ENCODE data around the gene PLA2G6. TPM values are rescaled to one million over a fixed set of nuclear protein-coding genes. Genes with fewer than 3 reads are reported as not detected.

The PLA2G6 gene
- total RNA-seq, 1 experiment from 2014 or later = 29.9 TPM

DNA sequence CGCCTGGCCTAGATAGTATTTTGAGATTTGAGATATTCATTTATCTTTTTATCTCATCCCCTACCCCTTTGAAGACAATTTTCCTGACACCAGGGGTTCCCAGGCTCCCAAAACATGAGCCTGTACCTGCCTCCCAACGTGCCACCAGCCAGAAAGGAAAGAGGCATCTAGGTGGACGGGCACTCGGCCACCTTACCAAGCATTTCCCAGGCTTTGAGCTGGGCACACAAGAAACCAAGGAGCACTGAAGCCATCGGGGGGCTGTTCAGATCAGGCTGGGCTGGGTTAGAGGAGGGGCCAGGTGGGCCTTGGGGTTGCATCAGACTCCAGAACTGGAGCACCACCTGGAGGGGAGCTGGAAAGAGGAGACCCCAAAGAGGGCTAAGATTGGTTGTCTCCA is 42.7 kb downstream of the PLA2G6 start:
- H3K4me3 Mint-ChIP-seq = no peak overlapping the region
- H3K9me3 Mint-ChIP-seq = no peaks in the 10 kb centered on the region
- TF ChIP-seq, protein P1, sequence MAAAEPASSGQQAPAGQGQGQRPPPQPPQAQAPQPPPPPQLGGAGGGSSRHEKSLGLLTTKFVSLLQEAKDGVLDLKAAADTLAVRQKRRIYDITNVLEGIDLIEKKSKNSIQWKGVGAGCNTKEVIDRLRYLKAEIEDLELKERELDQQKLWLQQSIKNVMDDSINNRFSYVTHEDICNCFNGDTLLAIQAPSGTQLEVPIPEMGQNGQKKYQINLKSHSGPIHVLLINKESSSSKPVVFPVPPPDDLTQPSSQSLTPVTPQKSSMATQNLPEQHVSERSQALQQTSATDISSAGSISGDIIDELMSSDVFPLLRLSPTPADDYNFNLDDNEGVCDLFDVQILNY (CRISPR knock-in tag; IDR thresholded peaks at IDR 0.05) = no peak
- TF ChIP-seq, protein P2, sequence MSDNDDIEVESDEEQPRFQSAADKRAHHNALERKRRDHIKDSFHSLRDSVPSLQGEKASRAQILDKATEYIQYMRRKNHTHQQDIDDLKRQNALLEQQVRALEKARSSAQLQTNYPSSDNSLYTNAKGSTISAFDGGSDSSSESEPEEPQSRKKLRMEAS (CRISPR knock-in tag; IDR thresholded peaks at IDR 0.05) = no peak
- TF ChIP-seq NFE2L1 (CRISPR knock-in tag; IDR thresholded peaks at IDR 0.05) (no peak), TEAD4 (CRISPR knock-in tag; IDR thresholded peaks at IDR 0.05) (no peak), EMX1 (CRISPR knock-in tag; IDR thresholded peaks at IDR 0.05) (no peak)
- TF ChIP-seq, protein P3, sequence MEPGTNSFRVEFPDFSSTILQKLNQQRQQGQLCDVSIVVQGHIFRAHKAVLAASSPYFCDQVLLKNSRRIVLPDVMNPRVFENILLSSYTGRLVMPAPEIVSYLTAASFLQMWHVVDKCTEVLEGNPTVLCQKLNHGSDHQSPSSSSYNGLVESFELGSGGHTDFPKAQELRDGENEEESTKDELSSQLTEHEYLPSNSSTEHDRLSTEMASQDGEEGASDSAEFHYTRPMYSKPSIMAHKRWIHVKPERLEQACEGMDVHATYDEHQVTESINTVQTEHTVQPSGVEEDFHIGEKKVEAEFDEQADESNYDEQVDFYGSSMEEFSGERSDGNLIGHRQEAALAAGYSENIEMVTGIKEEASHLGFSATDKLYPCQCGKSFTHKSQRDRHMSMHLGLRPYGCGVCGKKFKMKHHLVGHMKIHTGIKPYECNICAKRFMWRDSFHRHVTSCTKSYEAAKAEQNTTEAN (CRISPR knock-in tag; IDR thresholded peaks at IDR 0.05) = no peak
- TF ChIP-seq, protein P4, sequence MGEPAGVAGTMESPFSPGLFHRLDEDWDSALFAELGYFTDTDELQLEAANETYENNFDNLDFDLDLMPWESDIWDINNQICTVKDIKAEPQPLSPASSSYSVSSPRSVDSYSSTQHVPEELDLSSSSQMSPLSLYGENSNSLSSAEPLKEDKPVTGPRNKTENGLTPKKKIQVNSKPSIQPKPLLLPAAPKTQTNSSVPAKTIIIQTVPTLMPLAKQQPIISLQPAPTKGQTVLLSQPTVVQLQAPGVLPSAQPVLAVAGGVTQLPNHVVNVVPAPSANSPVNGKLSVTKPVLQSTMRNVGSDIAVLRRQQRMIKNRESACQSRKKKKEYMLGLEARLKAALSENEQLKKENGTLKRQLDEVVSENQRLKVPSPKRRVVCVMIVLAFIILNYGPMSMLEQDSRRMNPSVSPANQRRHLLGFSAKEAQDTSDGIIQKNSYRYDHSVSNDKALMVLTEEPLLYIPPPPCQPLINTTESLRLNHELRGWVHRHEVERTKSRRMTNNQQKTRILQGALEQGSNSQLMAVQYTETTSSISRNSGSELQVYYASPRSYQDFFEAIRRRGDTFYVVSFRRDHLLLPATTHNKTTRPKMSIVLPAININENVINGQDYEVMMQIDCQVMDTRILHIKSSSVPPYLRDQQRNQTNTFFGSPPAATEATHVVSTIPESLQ (CRISPR knock-in tag; IDR thresholded peaks at IDR 0.05) = no peak
- TF ChIP-seq, protein P5, sequence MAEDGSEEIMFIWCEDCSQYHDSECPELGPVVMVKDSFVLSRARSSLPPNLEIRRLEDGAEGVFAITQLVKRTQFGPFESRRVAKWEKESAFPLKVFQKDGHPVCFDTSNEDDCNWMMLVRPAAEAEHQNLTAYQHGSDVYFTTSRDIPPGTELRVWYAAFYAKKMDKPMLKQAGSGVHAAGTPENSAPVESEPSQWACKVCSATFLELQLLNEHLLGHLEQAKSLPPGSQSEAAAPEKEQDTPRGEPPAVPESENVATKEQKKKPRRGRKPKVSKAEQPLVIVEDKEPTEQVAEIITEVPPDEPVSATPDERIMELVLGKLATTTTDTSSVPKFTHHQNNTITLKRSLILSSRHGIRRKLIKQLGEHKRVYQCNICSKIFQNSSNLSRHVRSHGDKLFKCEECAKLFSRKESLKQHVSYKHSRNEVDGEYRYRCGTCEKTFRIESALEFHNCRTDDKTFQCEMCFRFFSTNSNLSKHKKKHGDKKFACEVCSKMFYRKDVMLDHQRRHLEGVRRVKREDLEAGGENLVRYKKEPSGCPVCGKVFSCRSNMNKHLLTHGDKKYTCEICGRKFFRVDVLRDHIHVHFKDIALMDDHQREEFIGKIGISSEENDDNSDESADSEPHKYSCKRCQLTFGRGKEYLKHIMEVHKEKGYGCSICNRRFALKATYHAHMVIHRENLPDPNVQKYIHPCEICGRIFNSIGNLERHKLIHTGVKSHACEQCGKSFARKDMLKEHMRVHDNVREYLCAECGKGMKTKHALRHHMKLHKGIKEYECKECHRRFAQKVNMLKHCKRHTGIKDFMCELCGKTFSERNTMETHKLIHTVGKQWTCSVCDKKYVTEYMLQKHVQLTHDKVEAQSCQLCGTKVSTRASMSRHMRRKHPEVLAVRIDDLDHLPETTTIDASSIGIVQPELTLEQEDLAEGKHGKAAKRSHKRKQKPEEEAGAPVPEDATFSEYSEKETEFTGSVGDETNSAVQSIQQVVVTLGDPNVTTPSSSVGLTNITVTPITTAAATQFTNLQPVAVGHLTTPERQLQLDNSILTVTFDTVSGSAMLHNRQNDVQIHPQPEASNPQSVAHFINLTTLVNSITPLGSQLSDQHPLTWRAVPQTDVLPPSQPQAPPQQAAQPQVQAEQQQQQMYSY (CRISPR knock-in tag; IDR thresholded peaks at IDR 0.05) = peak; percentile 80
- TF ChIP-seq, protein P6, sequence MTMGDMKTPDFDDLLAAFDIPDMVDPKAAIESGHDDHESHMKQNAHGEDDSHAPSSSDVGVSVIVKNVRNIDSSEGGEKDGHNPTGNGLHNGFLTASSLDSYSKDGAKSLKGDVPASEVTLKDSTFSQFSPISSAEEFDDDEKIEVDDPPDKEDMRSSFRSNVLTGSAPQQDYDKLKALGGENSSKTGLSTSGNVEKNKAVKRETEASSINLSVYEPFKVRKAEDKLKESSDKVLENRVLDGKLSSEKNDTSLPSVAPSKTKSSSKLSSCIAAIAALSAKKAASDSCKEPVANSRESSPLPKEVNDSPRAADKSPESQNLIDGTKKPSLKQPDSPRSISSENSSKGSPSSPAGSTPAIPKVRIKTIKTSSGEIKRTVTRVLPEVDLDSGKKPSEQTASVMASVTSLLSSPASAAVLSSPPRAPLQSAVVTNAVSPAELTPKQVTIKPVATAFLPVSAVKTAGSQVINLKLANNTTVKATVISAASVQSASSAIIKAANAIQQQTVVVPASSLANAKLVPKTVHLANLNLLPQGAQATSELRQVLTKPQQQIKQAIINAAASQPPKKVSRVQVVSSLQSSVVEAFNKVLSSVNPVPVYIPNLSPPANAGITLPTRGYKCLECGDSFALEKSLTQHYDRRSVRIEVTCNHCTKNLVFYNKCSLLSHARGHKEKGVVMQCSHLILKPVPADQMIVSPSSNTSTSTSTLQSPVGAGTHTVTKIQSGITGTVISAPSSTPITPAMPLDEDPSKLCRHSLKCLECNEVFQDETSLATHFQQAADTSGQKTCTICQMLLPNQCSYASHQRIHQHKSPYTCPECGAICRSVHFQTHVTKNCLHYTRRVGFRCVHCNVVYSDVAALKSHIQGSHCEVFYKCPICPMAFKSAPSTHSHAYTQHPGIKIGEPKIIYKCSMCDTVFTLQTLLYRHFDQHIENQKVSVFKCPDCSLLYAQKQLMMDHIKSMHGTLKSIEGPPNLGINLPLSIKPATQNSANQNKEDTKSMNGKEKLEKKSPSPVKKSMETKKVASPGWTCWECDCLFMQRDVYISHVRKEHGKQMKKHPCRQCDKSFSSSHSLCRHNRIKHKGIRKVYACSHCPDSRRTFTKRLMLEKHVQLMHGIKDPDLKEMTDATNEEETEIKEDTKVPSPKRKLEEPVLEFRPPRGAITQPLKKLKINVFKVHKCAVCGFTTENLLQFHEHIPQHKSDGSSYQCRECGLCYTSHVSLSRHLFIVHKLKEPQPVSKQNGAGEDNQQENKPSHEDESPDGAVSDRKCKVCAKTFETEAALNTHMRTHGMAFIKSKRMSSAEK (CRISPR knock-in tag; IDR thresholded peaks at IDR 0.05; ENCODE audit: borderline replicate concordance) = no peak
- H3K4me1 Mint-ChIP-seq = no peaks in the 10 kb centered on the region
- CTCF ChIA-PET = interaction anchor here (1.0 to 2.5 kb wide), 3 partner anchors 24 to 41 kb away, joined by 4 to 9 read pairs (median 5); no protein-coding TSS in a partner anchor
- no peak for DNase-seq (ENCODE audit: low spot score)
- ATAC-seq = peak; percentile 36; the same call in 1 of the 2 replicates
- no peaks in the 10 kb centered on the region for H3K27me3 Mint-ChIP-seq (ENCODE audit: low read depth)
- H3K36me3 Mint-ChIP-seq = peaks cover 15% of the 10 kb centered on the region
- H3K27ac Mint-ChIP-seq = no peak overlapping the region
- POLR2A ChIA-PET = interaction anchor here (0.6 kb wide), 1 partner anchor 31 kb away, joined by 3 read pairs; no protein-coding TSS in a partner anchor

DNA sequence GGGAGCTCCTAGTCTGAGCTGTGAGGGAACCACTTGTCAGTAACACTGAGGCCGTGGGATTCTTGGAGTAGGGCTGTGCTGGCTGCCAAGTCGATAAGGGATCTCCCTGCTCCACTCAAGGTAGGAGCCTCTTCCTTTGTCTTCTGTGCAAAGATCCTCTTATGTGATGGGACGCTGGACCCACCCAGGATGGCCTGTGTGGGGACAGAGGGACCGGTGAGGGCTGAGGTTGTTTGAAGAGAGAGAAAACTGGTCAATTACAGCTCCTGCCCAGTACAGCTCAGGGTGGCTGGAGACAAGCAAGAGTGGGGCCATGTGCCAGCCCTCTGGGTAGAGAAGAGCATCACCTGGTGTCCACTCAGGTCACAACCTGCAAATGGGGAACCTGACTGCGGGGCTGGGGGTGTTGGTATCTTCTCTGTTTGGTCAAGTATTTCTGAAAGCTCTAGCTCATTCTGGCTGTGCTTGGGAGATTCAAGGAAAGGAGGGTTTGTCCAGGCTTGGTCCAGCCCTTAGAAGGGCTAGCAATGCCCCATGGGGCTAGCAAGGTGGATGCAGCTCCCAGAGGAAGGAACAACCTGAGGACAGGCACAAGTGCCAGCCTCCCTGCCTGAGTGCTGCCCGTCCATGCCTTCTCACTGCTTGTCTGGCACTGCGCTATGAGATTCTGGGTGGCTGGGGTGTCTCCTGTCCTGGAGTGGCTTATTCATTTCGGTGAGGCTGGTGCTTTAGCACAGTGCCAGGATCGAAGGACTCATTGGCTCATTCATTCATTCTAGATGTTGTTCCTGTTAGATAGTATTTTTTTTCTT is 43.5 kb downstream of the PLA2G6 start:
- H3K9me3 Mint-ChIP-seq = no peaks in the 10 kb centered on the region
- H3K27me3 Mint-ChIP-seq (ENCODE audit: low read depth) = no peaks in the 10 kb centered on the region
- H3K4me1 Mint-ChIP-seq = no peaks in the 10 kb centered on the region
- DNase-seq (ENCODE audit: low spot score) (no peak), ATAC-seq (no peak)
- CTCF ChIA-PET = interaction anchor here (0.8 to 2.5 kb wide), 7 partner anchors 13 to 86 kb away, joined by 3 to 11 read pairs (median 6); partner anchors contain the start of gene BAIAP2L2
- POLR2A ChIA-PET = interaction anchor here (0.6 kb wide), 1 partner anchor 30 kb away, joined by 3 read pairs; no protein-coding TSS in a partner anchor
- H3K27ac Mint-ChIP-seq = 0 out of 2 replicates have a peak overlapping the region, but pooled peaks have one; percentile 19
- no peak overlapping the region for H3K4me3 Mint-ChIP-seq
- TF ChIP-seq ESRRA (CRISPR knock-in tag; IDR thresholded peaks at IDR 0.05; ENCODE audit: borderline replicate concordance) = no peak
- no peak for TF ChIP-seq ZNF396 (CRISPR knock-in tag; IDR thresholded peaks at IDR 0.05; ENCODE audit: borderline replicate concordance)
- peaks cover 16% of the 10 kb centered on the region for H3K36me3 Mint-ChIP-seq
